EH (cell line): Measurements from ENCODE around the gene AKT3.
"Not testable (repeated sequence)": the region's sequence is repeated elsewhere in the genome, so short reads cannot be mapped to it uniquely, and the experiment has no call there.

Experiments used
- DNase-seq: peaks from one replicate; pipeline ENCODE4 v3.0.0-alpha.2; 2015; ENCODE audit warnings: low read depth

Gene AKT3

GRCh38 chr1:243693800-243694199 is 156.2 kb downstream of the AKT3 start:
- no peak for DNase-seq

GRCh38 chr1:243686159-243686558 is 163.9 kb downstream of the AKT3 start:
- DNase-seq, result no peak

- peak; percentile 46 for DNase-seq
These were observed 169.2 kb downstream of the AKT3 start for GRCh38 chr1:243680860-243681259.

- peak; percentile 4 for DNase-seq
These were observed 177.4 kb downstream of the AKT3 start for GRCh38 chr1:243672539-243673074.

GRCh38 chr1:243667591-243667990 is 182.5 kb downstream of the AKT3 start:
- no peak for DNase-seq

- DNase-seq, result no peak
These were observed 182.9 kb downstream of the AKT3 start for GRCh38 chr1:243667133-243667532.

- no peak for DNase-seq
These were observed 186.4 kb downstream of the AKT3 start for GRCh38 chr1:243663651-243664050.

GRCh38 chr1:243662169-243662568 is 187.9 kb downstream of the AKT3 start:
- not testable (repeated sequence) for DNase-seq

- DNase-seq, result peak; percentile 21
These were observed 191.4 kb downstream of the AKT3 start for GRCh38 chr1:243658594-243659105.

GRCh38 chr1:243657793-243658192 is 192.2 kb downstream of the AKT3 start:
- DNase-seq, result no peak

- DNase-seq, result not testable (repeated sequence)
These were observed 200.5 kb downstream of the AKT3 start for GRCh38 chr1:243649530-243649929.

GRCh38 chr1:243646841-243647240 is 203.2 kb downstream of the AKT3 start:
- DNase-seq, result no peak

GRCh38 chr1:243645281-243645680 is 204.8 kb downstream of the AKT3 start:
- DNase-seq, result no peak

GRCh38 chr1:243642936-243643335 is 207.1 kb downstream of the AKT3 start:
- DNase-seq, result peak; percentile 24

GRCh38 chr1:243639027-243639658 is 210.9 kb downstream of the AKT3 start:
- DNase-seq, result no peak

- no peak for DNase-seq
These were observed 211.9 kb downstream of the AKT3 start for GRCh38 chr1:243638186-243638585.

GRCh38 chr1:243628476-243628907 is 221.6 kb downstream of the AKT3 start:
- peak; percentile 25 for DNase-seq

GRCh38 chr1:243623841-243624240 is 226.2 kb downstream of the AKT3 start:
- DNase-seq, result peak; percentile 84

- peak; percentile 64 for DNase-seq
These were observed 228.1 kb downstream of the AKT3 start for GRCh38 chr1:243621973-243622372.

GRCh38 chr1:243620096-243620495 is 229.9 kb downstream of the AKT3 start:
- DNase-seq, result no peak

GRCh38 chr1:243609698-243610097 is 240.3 kb downstream of the AKT3 start:
- no peak for DNase-seq

GRCh38 chr1:243605604-243606003 is 244.4 kb downstream of the AKT3 start:
- DNase-seq, result peak; percentile 46

- DNase-seq, result no peak
These were observed 248.3 kb downstream of the AKT3 start for GRCh38 chr1:243601720-243602119.

- DNase-seq, result peak; percentile 94
These were observed 251.6 kb downstream of the AKT3 start for GRCh38 chr1:243598433-243598832.
